Measurements from ENCODE around the gene CPA1.
A peak's percentile ranks its signal among the peaks of the same experiment; 100 is the strongest.

The CPA1 gene

DNA sequence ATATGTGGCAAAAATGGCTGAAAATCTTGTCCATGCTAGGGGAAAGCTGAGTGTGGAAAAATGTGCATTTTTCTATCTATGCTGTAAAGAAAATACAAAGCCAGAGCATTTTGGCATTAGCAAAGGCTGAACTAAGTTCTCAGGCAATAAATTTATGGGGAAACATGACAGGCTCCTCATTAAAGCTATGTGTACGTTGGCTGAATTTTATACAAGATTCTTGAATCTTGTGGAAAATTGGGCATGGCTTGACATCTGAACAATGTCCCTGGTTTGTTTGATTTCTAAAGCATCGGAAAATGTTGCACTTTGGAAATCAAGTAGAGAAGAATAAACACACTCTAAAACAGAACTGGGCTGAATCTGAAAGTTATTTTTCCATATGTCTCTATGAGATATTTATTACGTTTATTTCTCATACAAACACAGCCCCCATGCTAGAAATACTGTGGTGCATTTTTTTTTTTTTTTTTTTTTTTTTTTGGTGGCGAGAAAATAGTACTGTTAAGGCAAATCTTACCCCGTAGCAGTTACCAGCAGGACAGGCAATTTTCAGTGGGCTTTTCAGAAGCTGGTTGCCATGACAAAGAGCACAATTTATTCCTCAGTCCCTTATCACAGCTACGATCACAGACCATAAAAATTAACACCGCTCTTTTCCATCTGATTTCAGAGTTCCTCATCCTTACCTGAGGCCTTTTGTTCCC lies 16.9 kb downstream of the CPA1 start:
- DNase-seq: peak; percentile 98

DNA sequence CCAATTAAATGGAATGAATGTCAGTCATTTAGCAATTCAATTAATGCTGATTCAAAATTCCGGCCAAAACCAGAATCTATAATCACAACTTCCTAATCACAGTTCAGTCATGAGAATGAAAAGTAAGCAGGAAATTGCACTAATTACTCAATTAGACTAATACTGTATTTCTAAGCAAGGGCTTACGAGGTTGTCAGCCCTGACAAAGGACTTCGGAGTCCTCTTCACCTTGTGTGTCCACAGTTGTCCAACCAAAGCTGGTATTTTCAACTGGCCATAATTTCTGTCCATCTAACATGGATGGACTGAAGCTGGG lies 17.4 kb downstream of the CPA1 start:
- DNase-seq: peak; percentile 98

DNA sequence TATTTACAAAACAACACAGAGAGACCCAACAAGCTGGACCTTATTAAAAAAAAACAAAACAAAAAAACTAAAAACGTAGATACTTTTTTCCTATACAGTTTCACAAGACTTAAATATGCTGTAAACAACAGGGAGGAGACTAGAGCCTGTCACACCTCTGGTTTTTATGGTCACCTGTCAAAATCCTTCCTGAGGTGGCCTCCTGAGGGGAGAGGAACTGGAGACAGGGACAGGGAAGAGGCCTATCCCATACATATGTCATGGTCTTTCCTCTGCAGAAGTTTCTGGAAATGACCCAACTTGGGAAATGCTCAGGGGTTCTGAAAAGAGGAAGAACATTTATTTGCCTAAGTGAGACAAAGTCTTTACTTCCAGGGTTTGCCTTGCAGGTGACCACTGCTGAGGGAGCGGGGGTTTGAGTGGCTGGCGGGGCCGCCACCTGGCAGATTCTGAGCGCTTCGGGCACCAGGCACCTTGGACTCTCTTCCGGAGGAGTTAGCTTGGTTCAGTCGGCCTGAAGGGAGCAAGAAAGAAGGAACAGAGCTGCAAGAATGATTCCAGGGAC lies 18.3 kb downstream of the CPA1 start:
- DNase-seq: no peak

DNA sequence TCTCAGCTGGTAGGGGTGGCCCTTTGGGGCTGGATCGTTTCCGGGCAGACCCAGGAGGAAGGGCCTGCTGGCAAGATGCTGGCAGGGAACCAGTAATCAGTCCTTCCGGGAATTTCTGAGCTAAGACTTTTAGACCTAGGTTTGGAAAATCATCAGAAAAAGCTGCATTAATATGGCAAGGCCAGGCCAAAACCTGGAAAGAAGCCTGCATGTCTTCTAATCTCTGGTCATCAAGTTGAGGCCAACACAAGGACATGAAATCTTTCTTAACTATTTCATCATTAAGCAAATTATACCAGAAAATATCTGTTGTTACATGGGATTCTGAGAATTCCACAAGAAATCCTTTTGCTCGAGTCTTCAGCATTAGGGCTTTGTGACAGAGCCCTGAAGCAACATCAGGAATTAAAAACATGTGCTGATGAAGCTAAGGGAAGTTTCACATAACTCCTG lies 19.9 kb downstream of the CPA1 start:
- DNase-seq: no peak

GRCh38 chr7:130401101-130401500 lies 20.8 kb downstream of the CPA1 start:
- DNase-seq: no peak

DNA sequence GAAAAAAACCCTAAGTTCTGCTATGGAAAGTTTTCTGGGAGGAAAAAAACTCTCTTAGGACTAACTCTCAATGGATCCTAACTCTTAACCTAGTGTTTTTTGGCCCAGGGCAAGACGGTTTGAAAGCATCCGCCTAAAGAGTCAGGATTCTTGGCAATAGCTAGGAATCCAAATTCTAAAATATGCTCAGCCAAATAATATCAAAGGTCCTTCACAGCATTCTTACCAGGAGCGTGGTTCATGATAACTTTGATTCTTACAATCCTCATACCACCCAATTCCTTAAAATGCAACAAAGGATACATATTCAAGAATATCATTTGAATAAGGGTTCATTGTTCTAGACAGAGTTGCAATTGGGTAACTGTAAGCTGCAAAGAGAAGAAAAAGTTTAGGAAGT lies 21.3 kb downstream of the CPA1 start:
- DNase-seq: no peak

DNA sequence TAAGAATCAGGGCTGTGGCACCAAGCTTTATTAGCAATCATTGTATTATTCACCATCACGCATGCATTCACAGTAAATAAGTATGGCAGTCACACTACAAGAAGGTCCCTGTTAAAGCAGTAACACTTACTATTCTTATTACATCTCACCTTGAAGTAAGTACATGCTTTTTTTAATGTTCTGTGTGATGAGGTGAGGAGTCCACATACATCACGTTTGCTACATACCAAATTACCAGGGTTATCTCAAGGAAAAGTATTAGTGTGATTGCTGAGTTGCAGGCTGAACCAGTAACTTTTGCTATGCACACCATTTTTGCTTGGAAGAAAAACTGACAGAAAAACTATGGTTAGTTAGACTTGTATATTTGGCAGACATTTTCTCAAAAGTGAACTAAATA lies 24.7 kb downstream of the CPA1 start:
- DNase-seq: no peak

DNA sequence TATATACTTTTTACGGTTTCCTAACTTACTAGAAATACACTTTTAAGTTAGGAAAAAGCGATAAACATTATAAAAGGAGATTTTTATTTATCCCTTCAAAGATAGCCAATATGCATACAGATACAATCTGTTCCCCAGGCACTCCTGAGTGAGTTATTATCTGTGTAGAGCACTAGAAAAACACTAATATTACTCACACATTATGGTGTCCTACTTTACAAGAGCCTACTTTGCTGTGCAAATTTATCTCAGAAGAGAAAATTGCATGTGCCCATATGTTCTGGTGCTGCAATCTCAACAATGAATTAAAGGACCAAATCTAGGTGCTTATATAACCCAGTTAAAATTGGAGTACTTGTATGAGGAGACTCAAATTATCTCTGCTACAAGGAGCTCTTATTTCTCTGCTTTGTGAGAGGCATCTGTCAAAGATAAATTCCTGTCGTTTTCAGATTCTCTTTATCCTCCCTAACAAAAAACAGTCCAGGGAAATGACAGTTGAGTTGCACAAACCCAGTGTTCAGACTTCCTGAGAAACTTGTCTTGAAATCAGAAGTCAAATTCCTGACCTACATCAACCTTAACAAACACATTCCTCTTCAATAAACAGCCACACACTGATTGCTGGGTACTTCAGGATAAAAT lies 28.9 kb downstream of the CPA1 start:
- no peak for DNase-seq

GRCh38 chr7:130409712-130410072 lies 29.4 kb downstream of the CPA1 start:
- DNase-seq: no peak

DNA sequence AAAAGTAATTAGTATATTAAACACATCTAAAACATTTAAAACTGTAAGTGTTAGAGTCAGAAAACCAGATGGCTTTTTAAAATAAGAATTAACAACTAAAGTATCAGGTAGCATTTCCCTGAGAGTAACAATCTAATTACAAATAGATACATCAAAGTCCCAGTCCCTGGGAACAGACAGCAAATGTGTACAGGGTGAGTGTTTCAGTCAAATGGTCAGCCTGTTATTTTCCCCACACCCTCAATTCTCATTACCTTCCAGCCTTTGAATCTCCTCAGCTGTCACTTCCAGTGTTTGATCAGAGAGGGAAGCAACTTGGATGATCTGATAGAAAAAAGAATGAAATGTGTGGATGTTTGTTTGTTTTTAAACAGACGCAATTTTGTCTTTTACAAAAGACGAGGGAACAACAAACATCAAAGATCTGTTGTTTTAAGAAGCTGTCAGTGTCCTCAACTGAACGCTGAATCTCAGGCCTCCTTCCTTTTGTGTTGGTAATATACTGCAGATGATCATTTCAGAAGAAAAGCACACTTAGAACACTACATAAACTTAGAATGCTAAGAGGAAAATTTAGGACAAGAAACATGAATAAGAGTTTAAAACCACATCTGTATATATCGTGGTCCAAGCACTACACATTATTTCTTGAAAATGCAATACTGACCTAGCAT lies 30.7 kb downstream of the CPA1 start:
- DNase-seq: no peak

GRCh38 chr7:130413201-130413600 lies 32.9 kb downstream of the CPA1 start:
- no peak for DNase-seq

- DNase-seq: no peak
These were observed 34.7 kb downstream of the CPA1 start for GRCh38 chr7:130415006-130415405.

- no peak for DNase-seq
These were observed 36.9 kb downstream of the CPA1 start for GRCh38 chr7:130417213-130417612.

DNA sequence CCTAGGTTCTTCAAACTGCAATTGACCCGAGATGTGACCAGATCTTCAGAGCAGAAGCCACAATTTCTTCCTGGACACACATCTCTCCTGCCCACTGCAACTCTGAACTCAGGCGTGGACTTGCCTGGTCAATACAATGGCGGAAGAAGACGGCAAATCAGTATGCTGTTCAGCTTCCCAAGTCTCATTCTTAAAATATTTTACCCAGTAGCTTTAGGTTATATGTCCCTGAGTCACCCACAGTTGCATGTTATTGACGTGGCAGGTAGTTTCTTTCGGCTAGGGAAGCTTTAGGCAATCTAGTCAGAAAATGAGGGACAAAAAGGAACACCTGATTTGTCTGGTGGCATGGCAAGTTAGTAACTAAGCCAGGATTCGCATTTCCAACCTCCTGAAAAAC lies 38.0 kb downstream of the CPA1 start:
- no peak for DNase-seq

DNA sequence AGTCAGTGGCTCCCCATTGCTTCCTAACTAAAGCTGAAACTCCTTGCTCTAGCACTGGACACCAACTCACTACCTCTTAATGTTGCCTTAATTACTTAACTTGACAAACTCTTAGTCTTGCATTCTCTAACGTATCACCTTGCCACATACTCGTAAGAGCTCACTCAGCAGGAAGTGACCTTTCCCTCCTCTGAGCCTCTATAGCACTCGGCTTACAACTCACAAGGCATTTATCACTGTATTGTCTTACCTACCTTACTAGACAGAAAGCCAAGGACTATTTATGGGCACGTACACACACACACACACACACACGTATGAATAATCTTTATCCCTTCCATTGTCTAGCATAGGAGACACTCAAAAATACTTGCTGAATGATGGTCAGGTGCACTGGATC lies 39.4 kb downstream of the CPA1 start:
- no peak for DNase-seq

- DNase-seq: no peak
These were observed 40.8 kb downstream of the CPA1 start for GRCh38 chr7:130420943-130421578.

DNA sequence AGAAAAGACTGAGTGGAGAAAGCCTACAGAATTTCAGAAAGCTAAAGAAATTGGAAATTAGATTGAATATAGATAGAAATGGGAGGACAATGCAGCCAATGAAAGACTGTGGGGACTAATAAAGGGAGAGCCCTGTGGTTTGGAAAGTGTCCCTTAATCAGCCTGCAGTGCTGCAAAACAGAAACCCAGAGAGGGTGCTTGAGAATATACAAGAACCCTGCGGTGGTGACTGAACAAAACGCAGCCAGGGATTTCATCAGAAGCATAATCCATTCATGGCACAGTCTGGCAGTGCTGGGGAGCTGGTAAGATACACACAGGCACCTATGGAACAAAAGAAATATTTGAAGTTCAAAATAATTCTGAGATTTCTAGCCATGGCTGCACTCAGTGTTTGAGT lies 41.4 kb downstream of the CPA1 start:
- DNase-seq: peak; percentile 33

DNA sequence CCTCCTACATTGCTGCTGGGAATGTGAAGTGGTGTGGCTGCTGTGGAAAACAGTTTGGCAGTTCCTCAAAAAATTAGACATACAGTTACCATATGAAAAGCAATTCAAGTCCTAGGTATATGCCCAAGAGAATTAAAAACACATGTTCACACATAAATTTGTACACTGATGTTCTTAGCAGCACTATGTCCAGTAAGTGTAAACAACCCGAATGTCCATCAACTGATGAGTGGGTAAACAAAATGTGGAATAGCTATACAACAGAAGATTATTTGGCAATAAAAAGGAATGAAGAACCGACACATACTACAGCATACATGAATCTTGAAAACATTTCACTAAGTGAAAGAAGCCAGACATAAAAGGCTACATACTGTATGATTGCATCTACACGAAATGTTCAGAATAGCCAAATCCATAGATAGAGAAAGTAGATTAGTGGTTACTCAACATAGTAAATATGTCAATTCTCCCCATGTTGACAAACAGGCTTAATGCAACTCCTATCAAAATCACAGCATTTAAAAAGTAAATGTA lies 43.3 kb downstream of the CPA1 start:
- DNase-seq: no peak

- no peak for DNase-seq
These were observed 45.5 kb downstream of the CPA1 start for GRCh38 chr7:130425796-130426195.

- DNase-seq: no peak
These were observed 46.3 kb downstream of the CPA1 start for GRCh38 chr7:130426564-130426963.

GRCh38 chr7:130429019-130429418 lies 48.7 kb downstream of the CPA1 start:
- DNase-seq: peak; percentile 53

GRCh38 chr7:130430115-130430514 lies 49.8 kb downstream of the CPA1 start:
- DNase-seq: no peak
